ENCODE data around the gene GINS2.

The GINS2 gene

DNA sequence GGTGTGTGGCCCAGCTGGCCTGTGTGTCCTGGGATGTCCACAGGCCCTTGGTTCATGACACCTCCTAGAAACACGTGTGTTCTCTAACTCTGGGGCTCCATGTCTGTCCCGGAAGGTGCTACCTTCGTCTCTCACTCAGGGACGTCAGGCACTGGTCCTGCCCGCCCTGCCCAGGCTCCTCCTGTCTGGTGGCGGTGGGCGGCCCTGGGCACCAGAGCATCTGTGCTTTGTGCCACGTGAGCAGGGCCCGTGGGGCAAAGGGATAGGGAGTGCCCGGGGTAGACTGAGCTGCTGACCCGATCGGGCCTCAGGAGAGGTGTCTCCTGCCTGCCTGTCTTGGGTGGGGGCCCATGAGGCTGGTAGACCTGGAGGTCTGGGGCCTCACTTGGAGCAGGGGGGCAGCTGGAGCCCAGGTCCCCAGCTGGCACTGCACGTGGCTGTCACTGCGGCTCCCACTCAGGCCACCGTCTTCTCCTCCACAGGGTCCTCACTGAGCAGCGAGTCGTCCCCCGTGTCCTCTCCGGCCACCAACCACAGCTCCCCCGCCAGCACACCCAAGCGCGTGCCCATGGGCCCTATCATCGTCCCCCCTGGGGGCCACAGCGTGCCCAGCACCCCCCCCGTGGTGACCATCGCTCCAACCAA lies 40.6 kb downstream of the GINS2 start:
- H3K36me3 ChIP-seq (ENCODE audit: insufficient read depth, low read depth, low read length) = peaks cover 9% of the 10 kb centered on the region
- no peak overlapping the region for H3K4me3 ChIP-seq (ENCODE audit: low read length)
- no peak overlapping the region for H3K9ac ChIP-seq (ENCODE audit: low read depth, low read length)
- H3K9me3 ChIP-seq (ENCODE audit: insufficient read depth, low read depth, low read length) = no peaks in the 10 kb centered on the region
- H3K27me3 ChIP-seq (ENCODE audit: insufficient read depth, low read length) = no peaks in the 10 kb centered on the region
- H3K27ac ChIP-seq (ENCODE audit: low read length) = no peak overlapping the region
- H3K4me1 ChIP-seq (ENCODE audit: insufficient read depth, low read length) = no peaks in the 10 kb centered on the region

DNA sequence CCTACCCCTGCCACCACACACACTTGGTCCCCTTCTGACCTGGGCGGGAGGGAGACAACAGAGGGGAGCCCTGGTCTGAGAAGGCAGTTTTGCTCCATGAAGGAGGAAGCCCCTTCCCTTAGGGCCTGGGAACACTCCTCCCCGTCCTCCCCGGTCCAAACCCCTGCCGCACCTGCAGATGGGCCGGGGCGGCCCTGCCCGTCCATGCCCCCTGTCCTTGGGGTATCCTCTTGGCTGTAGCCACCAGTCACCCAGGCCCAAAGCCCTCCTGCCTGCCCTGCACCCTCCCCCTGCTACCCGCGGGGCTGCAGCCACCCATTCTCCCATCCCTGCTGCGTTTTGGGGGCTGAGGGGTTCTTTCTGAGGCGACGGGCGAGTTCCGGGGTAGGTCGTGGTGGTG lies 41.8 kb downstream of the GINS2 start:
- no peaks in the 10 kb centered on the region for H3K27me3 ChIP-seq (ENCODE audit: insufficient read depth, low read length)
- no peak overlapping the region for H3K4me3 ChIP-seq (ENCODE audit: low read length)
- no peaks in the 10 kb centered on the region for H3K9me3 ChIP-seq (ENCODE audit: insufficient read depth, low read depth, low read length)
- no peak overlapping the region for H3K27ac ChIP-seq (ENCODE audit: low read length)
- no peaks in the 10 kb centered on the region for H3K4me1 ChIP-seq (ENCODE audit: insufficient read depth, low read length)
- H3K9ac ChIP-seq (ENCODE audit: low read depth, low read length) = no peak overlapping the region
- peaks cover 9% of the 10 kb centered on the region for H3K36me3 ChIP-seq (ENCODE audit: insufficient read depth, low read depth, low read length)

DNA sequence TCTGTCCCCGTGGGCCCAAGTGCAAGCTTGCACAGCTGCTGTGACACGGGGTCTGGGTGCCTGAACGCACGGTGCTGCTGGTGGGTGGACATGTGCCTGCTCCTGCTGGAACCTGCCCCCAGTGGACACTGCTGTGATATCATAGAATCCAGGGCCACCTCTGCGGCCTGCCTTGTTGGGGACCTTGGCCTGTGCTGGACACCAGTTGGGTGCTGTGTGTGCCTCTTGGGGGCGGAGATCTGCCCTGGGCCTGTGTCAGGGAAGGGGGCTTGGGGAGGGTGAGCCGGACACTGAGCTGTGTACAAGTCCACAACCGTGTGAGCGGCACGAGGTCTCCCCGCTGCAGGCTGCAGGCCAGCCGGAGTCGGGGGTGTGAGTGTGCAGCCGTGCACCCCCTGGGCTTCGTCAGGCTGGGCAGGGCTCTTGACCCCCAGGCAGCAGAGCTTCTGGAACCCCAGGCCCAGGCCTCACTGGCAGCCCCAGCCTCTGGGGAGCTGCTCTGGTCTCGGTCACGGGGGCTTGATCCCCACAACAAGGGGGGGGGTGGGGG lies 42.3 kb downstream of the GINS2 start:
- Histone ChIP-seq H3K27ac (ENCODE audit: low read length) (no peak overlapping the region), H3K4me3 (ENCODE audit: low read length) (no peak overlapping the region), H3K4me1 (ENCODE audit: insufficient read depth, low read length) (no peaks in the 10 kb centered on the region), H3K9ac (ENCODE audit: low read depth, low read length) (no peak overlapping the region), H3K36me3 (ENCODE audit: insufficient read depth, low read depth, low read length) (peaks cover 9% of the 10 kb centered on the region), H3K9me3 (ENCODE audit: insufficient read depth, low read depth, low read length) (no peaks in the 10 kb centered on the region), H3K27me3 (ENCODE audit: insufficient read depth, low read length) (no peaks in the 10 kb centered on the region)

DNA sequence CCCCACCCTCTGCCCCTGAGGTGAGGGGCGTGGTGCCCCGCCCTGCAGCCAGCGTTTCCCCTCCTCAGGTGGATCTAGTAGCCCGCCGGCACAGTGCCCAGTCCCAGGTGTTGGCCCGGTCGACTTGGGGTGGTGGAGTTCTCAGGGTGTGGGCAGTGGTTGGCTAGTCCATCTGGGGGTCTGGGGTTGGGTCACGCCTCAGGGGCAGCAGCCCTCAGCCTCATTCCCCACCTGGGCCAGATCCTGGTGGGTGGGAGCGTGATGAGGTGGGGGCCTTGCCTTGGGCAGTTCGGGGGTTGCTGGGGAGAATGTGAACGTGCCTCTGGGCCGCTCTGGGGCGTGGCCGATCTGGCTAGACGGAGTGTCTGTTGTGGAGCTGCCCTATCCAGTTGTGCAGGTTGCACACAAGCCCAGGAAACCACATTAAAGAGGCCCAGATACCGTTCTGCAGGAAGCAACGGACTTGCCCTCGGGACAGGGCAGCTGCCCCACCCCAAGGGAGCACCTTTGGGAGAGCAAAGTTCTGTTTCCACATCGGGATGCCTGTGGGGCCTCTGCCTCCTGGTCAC lies 43.6 kb downstream of the GINS2 start:
- H3K4me1 ChIP-seq (ENCODE audit: insufficient read depth, low read length) = no peaks in the 10 kb centered on the region
- H3K4me3 ChIP-seq (ENCODE audit: low read length) = no peak overlapping the region
- no peaks in the 10 kb centered on the region for H3K9me3 ChIP-seq (ENCODE audit: insufficient read depth, low read depth, low read length)
- H3K27me3 ChIP-seq (ENCODE audit: insufficient read depth, low read length) = no peaks in the 10 kb centered on the region
- peaks cover 9% of the 10 kb centered on the region for H3K36me3 ChIP-seq (ENCODE audit: insufficient read depth, low read depth, low read length)
- H3K27ac ChIP-seq (ENCODE audit: low read length) = no peak overlapping the region
- H3K9ac ChIP-seq (ENCODE audit: low read depth, low read length) = no peak overlapping the region

DNA sequence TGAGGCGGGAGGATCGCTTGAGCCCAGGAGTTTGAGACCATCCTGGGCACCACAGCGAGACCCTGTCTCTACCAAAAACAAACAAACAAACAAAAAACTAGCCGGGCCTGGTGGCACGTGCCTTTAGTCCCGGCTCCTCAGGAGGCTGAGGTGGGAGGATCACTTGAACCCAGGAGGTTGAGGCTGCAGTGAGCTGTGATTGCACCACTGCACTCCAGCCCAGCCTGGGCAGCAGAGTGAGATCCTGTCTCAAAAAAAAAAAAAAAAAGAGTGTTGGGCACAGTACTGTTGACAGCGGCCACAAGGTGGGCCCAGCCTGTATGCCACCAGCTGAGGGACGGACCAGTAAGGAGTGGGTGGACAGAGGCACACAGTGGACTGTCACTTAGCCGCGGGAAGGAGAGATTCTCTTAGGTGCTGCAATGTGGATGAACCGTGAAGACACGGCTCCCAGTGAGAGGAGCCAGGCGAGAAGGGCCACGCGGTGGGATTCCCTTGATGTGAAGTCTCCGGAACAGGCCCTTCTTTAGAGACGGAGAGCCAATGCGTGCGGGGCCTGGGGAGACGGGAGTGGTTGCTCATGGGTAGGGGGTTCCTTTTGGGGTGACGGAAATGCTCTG lies 44.6 kb downstream of the GINS2 start:
- Histone ChIP-seq H3K9ac (ENCODE audit: low read depth, low read length) (no peak overlapping the region), H3K36me3 (ENCODE audit: insufficient read depth, low read depth, low read length) (peaks cover 8% of the 10 kb centered on the region), H3K4me1 (ENCODE audit: insufficient read depth, low read length) (no peaks in the 10 kb centered on the region), H3K27me3 (ENCODE audit: insufficient read depth, low read length) (no peaks in the 10 kb centered on the region), H3K27ac (ENCODE audit: low read length) (no peak overlapping the region), H3K9me3 (ENCODE audit: insufficient read depth, low read depth, low read length) (no peaks in the 10 kb centered on the region), H3K4me3 (ENCODE audit: low read length) (no peak overlapping the region)

DNA sequence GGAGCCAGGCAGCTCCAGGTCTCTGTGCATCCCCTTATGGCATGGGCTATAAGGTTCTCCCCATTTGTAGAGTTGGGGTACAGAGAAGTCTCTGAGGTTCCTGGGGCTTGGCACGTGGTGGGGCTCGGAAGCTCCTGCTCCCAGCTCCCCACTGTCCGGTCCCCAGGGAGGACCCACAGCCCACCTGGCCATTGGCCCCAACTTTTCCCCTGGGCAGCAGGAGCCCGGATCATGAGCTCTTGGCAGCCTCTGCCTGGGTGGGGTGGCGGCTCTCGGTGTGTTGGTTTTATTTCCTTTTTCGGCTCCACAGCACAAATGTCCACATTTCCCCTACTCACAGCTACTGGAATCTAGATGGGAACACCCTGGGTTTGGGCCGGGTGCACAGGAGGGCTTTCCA lies 45.1 kb downstream of the GINS2 start:
- Histone ChIP-seq H3K4me3 (ENCODE audit: low read length) (no peak overlapping the region), H3K9me3 (ENCODE audit: insufficient read depth, low read depth, low read length) (no peaks in the 10 kb centered on the region), H3K9ac (ENCODE audit: low read depth, low read length) (no peak overlapping the region), H3K27ac (ENCODE audit: low read length) (no peak overlapping the region), H3K36me3 (ENCODE audit: insufficient read depth, low read depth, low read length) (peaks cover 3% of the 10 kb centered on the region), H3K4me1 (ENCODE audit: insufficient read depth, low read length) (no peaks in the 10 kb centered on the region), H3K27me3 (ENCODE audit: insufficient read depth, low read length) (no peaks in the 10 kb centered on the region)

DNA sequence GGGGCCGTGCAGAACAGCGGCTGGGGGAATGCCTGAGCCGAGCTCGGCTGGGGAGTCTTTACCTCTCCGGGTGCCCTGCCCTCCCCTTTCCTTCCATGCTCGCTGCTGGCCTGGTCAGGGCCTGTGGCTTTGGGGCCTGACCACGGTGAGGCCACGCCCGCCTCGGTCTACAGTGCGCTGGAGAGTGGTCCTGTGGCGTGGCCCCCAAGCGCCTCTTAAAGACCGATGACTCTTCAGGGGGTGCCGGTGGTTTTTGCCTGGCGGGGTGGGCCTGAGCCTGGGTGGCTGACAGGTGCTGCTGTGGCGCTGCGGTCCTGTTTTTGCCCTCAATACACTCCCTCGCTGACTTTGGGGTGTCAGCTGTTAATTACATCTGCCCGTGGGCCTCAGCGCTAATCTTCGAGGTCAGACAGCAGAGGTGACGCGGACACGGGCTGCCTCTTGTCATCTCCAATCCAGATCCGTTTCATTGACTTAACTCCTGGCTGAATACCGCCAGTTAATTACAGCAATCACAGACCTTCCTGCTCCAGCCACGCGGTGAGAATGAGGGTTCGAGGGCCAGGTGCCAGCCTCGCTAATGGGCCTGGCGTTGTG lies 45.9 kb downstream of the GINS2 start:
- Histone ChIP-seq H3K27me3 (ENCODE audit: insufficient read depth, low read length) (no peaks in the 10 kb centered on the region), H3K36me3 (ENCODE audit: insufficient read depth, low read depth, low read length) (no peaks in the 10 kb centered on the region; the same call in 1 of the 2 replicates), H3K9me3 (ENCODE audit: insufficient read depth, low read depth, low read length) (no peaks in the 10 kb centered on the region), H3K4me3 (ENCODE audit: low read length) (no peak overlapping the region), H3K27ac (ENCODE audit: low read length) (no peak overlapping the region), H3K9ac (ENCODE audit: low read depth, low read length) (no peak overlapping the region), H3K4me1 (ENCODE audit: insufficient read depth, low read length) (no peaks in the 10 kb centered on the region)

DNA sequence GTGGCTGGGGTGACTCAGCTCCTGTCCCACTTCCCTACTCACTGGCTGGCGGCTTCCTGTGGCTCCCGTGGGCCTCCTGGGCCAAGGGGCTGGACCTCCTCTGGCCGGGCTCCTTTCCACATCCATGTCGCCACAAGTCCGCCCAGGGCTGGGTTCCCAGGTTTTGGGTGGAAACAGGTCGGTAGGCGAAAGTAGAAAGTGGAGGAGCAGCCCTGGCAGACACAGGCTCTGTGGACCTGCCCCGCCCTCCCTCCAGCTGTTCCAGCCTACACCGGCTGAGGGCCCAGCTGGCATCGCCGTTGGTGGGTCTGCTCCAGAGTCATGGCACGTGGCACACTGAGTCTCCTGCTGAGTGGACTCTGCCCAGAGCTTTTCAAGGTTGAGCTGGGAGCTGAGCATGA lies 47.0 kb downstream of the GINS2 start:
- Histone ChIP-seq H3K4me3 (ENCODE audit: low read length) (no peak overlapping the region), H3K4me1 (ENCODE audit: insufficient read depth, low read length) (no peaks in the 10 kb centered on the region), H3K9ac (ENCODE audit: low read depth, low read length) (no peak overlapping the region), H3K27me3 (ENCODE audit: insufficient read depth, low read length) (no peaks in the 10 kb centered on the region), H3K27ac (ENCODE audit: low read length) (no peak overlapping the region), H3K9me3 (ENCODE audit: insufficient read depth, low read depth, low read length) (no peaks in the 10 kb centered on the region), H3K36me3 (ENCODE audit: insufficient read depth, low read depth, low read length) (no peaks in the 10 kb centered on the region; the same call in 1 of the 2 replicates)

DNA sequence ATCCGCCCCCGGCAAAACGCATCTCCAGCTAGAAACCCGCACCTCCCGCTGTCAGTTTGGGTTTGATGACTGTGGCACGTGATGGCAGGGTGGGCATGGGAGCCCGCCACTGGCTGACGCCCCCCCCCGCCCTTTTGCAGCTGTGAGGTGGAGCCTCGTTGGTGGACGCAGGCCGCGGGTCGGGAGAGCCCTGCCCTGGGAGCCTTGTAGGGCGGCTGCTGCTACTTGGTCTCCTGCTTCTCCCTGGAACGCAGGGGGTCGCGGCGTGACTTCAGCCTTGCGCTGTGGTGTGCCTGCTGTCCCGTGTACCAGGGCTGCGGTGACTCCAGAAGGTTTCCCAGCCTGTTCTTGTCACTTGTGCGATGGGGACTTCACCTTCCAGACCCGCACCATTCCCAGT lies 47.4 kb downstream of the GINS2 start:
- no peaks in the 10 kb centered on the region for H3K9me3 ChIP-seq (ENCODE audit: insufficient read depth, low read depth, low read length)
- H3K36me3 ChIP-seq (ENCODE audit: insufficient read depth, low read depth, low read length) = peaks cover 1% of the 10 kb centered on the region; the same call in 1 of the 2 replicates
- H3K4me3 ChIP-seq (ENCODE audit: low read length) = no peak overlapping the region
- no peaks in the 10 kb centered on the region for H3K4me1 ChIP-seq (ENCODE audit: insufficient read depth, low read length)
- H3K27ac ChIP-seq (ENCODE audit: low read length) = no peak overlapping the region
- H3K27me3 ChIP-seq (ENCODE audit: insufficient read depth, low read length) = no peaks in the 10 kb centered on the region
- H3K9ac ChIP-seq (ENCODE audit: low read depth, low read length) = no peak overlapping the region

DNA sequence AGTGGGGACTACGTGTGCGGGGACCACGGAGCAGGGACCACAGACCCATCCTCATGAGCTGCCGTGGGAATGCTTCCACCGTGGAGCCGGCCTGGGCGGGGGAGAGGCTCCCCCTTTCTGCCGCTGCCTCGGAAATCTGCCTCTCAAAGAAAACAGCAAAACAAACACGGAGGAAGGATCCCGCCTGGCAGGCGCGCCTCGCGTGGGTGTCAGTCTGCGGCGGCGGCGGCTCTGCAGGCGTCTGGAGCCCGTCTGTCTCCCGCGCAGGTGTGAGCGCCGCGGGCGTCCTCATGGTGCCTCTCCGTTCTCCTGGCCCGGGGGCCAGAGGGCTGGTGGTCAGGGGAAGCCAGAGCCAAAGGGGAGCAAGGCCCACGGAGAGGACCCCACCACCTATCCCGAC lies 48.2 kb downstream of the GINS2 start:
- H3K27me3 ChIP-seq (ENCODE audit: insufficient read depth, low read length) = no peaks in the 10 kb centered on the region
- no peak overlapping the region for H3K27ac ChIP-seq (ENCODE audit: low read length)
- H3K9ac ChIP-seq (ENCODE audit: low read depth, low read length) = no peak overlapping the region
- H3K36me3 ChIP-seq (ENCODE audit: insufficient read depth, low read depth, low read length) = peaks cover 8% of the 10 kb centered on the region; the same call in 1 of the 2 replicates
- H3K4me1 ChIP-seq (ENCODE audit: insufficient read depth, low read length) = no peaks in the 10 kb centered on the region
- H3K9me3 ChIP-seq (ENCODE audit: insufficient read depth, low read depth, low read length) = no peaks in the 10 kb centered on the region
- H3K4me3 ChIP-seq (ENCODE audit: low read length) = no peak overlapping the region

DNA sequence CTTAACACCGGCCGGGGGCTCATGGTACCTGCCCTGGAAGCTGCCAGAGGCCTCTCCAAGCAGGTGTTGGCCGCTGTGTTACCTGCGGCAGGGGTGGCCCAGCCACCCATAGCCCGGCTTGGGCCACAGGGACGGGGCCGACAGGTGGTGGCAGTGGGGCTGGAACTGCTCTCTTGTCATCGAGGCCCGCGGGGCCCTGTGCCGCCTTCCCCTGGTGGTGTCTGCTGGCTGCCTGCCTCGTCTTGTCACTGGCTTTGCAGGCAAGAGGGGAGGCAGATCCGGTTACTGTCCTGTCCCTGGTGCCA lies 48.5 kb downstream of the GINS2 start:
- Histone ChIP-seq H3K9me3 (ENCODE audit: insufficient read depth, low read depth, low read length) (no peaks in the 10 kb centered on the region), H3K4me1 (ENCODE audit: insufficient read depth, low read length) (no peaks in the 10 kb centered on the region), H3K27ac (ENCODE audit: low read length) (no peak overlapping the region), H3K27me3 (ENCODE audit: insufficient read depth, low read length) (no peaks in the 10 kb centered on the region), H3K9ac (ENCODE audit: low read depth, low read length) (no peak overlapping the region), H3K4me3 (ENCODE audit: low read length) (no peak overlapping the region), H3K36me3 (ENCODE audit: insufficient read depth, low read depth, low read length) (peaks cover 11% of the 10 kb centered on the region; the same call in 1 of the 2 replicates)
